ENCODE results near the gene IQCN. TPM values are rescaled to one million over a fixed set of nuclear protein-coding genes. Genes with fewer than 3 reads are reported as not detected.

Gene IQCN
- total RNA-seq, 2 donors from 2014 or later, result 8.7 to 29.2 TPM

- Histone ChIP-seq H3K4me1 (ENCODE audit: control insufficient read depth in 1 of 2, low read depth in 2 of 2) (peaks cover 25 to 34% of the 10 kb centered on the region in 2 donors), H3K4me3 (peak overlapping the region; percentile 76), H3K36me3 (peaks cover 12% of the 10 kb centered on the region), H3K27ac (peak overlapping the region; percentile 99), H3K27me3 (replicated peaks; ENCODE audit: insufficient read depth) (no peaks in the 10 kb centered on the region), H3K9me3 (no peaks in the 10 kb centered on the region)
- ATAC-seq (ENCODE audit: insufficient number of reproducible peaks, low FRiP score, low read depth) (peak; percentile 1), DNase-seq (ENCODE audit: low spot score) (peak; percentile 77)
- peak; percentile 20 for TF ChIP-seq CTCF (IDR thresholded peaks at IDR 0.05)
These were observed 8.0 kb upstream of the IQCN start for GRCh38 chr19:18282021-18282787.

DNA sequence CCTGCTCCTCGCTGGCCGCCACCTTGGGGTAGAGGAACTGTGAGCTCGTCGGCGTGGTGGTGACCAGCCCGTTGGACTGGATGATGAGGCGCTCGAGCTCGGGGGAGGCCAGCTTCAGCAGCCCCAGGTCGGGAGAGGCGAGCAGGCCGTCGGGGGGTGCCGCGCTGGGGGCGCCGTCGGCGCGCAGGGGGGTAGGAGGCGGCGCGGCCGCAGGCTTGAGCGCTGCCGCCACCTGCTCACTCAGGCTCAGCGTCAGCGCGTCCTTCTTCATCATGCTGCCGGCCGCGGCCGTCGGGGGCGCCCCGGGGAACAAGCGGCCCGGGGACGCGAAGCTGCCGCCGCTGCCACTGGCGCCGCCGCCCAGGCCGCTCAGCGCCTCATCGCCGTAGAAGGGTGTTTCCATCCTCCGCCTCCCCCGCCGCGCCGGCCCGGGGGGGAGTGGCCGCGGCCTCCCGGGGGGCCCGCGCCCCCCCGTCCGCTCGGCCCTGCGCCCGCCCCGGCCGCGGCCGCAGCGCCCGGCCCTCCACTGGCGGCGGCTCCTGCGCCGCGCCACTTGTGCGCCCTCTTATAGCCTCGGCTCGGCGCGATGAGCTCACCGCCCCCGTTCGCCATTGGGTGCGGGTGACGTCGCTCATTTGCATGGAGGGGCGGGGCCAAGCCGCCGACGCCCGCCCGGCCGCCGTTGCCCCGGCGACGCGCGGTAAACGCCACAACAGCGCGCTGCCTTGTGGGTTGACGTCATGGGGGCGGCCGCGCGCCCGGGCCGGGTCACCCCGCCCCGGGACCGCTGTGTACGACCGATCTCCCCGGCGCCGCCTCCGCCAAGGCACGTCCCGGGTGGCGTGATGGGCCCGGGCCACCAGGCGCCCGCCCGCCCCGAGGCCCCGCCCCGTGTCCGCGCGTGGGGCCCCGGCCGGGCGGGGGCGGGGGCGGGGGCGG is 7.1 kb upstream of the IQCN start, which contains the start of gene JUND:
TSS of gene JUND (minus strand) at position 541 of the 939 bp plus-strand sequence. CDS start at position 403, 138 bp downstream.
- H3K4me1 ChIP-seq (ENCODE audit: control insufficient read depth in 1 of 2, low read depth in 2 of 2), result peaks cover 30 to 43% of the 10 kb centered on the region in 2 donors
- TF ChIP-seq CTCF (IDR thresholded peaks at IDR 0.05), result no peak
- peak within 1 kb of the TSS; percentile 86 for H3K4me3 ChIP-seq

GRCh38 chr19:18280247-18281081 is 6.2 kb upstream of the IQCN start:
- no peak for TF ChIP-seq CTCF (IDR thresholded peaks at IDR 0.05)
- Histone ChIP-seq H3K9me3 (no peaks in the 10 kb centered on the region), H3K36me3 (peaks cover 18% of the 10 kb centered on the region), H3K4me3 (peak overlapping the region; percentile 86), H3K27ac (peak overlapping the region; percentile 99 to 100), H3K4me1 (ENCODE audit: control insufficient read depth in 1 of 2, low read depth in 2 of 2) (peaks cover 37 to 52% of the 10 kb centered on the region in 2 donors), H3K27me3 (replicated peaks; ENCODE audit: insufficient read depth) (no peaks in the 10 kb centered on the region)
- ATAC-seq (ENCODE audit: insufficient number of reproducible peaks, low FRiP score, low read depth) (peak; percentile 3), DNase-seq (ENCODE audit: low spot score) (no peak)

More for the DNA sequence above, 7.1 kb upstream of the IQCN start, which contains the start of gene JUND:
- peaks cover 17% of the 10 kb centered on the region for H3K36me3 ChIP-seq
- DNase-seq (ENCODE audit: low spot score) (peak; percentile 91), ATAC-seq (ENCODE audit: insufficient number of reproducible peaks, low FRiP score, low read depth) (peak; percentile 65)
- peak within 1 kb of the TSS; percentile 99 to 100 for H3K27ac ChIP-seq
- H3K9me3 ChIP-seq, result no peaks in the 10 kb centered on the region
- H3K27me3 ChIP-seq (replicated peaks; ENCODE audit: insufficient read depth), result no peaks in the 10 kb centered on the region

- peaks cover 40 to 58% of the 10 kb centered on the region in 2 donors for H3K4me1 ChIP-seq (ENCODE audit: control insufficient read depth in 1 of 2, low read depth in 2 of 2)
- TF ChIP-seq CTCF (IDR thresholded peaks at IDR 0.05), result peak; percentile 66
These were observed 5.4 kb upstream of the IQCN start for GRCh38 chr19:18279516-18280246.

More at GRCh38 chr19:18279516-18280246, 5.4 kb upstream of the IQCN start:
- Histone ChIP-seq H3K27me3 (replicated peaks; ENCODE audit: insufficient read depth) (no peaks in the 10 kb centered on the region), H3K36me3 (peaks cover 18% of the 10 kb centered on the region), H3K4me3 (peak overlapping the region; percentile 86), H3K27ac (peak overlapping the region; percentile 99 to 100), H3K9me3 (no peaks in the 10 kb centered on the region)
- peak; percentile 83 for DNase-seq (ENCODE audit: low spot score)
- ATAC-seq (ENCODE audit: insufficient number of reproducible peaks, low FRiP score, low read depth), result no peak

Measured in thoracic aorta (tissue), 2 donors.